GM23338 (cell line): ENCODE results near the gene RBM44. TPM values are rescaled to one million over a fixed set of nuclear protein-coding genes. Genes with fewer than 3 reads are reported as not detected.

Experiments
- ATAC-seq: fragments of 200-7000 bp; cut with Tn5 transposase; 3 replicates; pipeline ENCODE4 v1.9.1; 2020
- DNase-seq: peaks from one replicate; pipeline ENCODE4 v3.0.0-alpha.2; 2015; ENCODE audit warnings: low spot score
- H2AFZ ChIP-seq: fragments of 200-600 bp; sonication (generic); 2 replicates; pipeline ENCODE4 v1.8.0; 2016; ENCODE audit warnings: antibody characterized with exemption, mild to moderate bottlenecking, moderate library complexity
- H3F3A ChIP-seq: fragments of 200-600 bp; sonication (generic); replicated peaks from 2 replicates; pipeline ENCODE4 v1.8.0; 2017; ENCODE audit warnings: antibody characterized with exemption, mixed run types, low read depth
- H3K27ac ChIP-seq: fragments of 200-600 bp; sonication (generic); 2 replicates; pipeline ENCODE4 v1.6.1; 2016; ENCODE audit warnings: low read depth
- H3K27me3 ChIP-seq: fragments of 200-600 bp; sonication (generic); 2 replicates; pipeline ENCODE4 v1.8.0; 2016; ENCODE audit warnings: mild to moderate bottlenecking, mixed run types, moderate library complexity; ENCODE audit not compliant: insufficient read depth
- H3K36me3 ChIP-seq: fragments of 200-600 bp; sonication (generic); 2 replicates; pipeline ENCODE4 v1.8.0; 2016; ENCODE audit warnings: mild to moderate bottlenecking; ENCODE audit not compliant: insufficient read depth
- H3K4me1 ChIP-seq: fragments of 200-600 bp; sonication (generic); 2 replicates; pipeline ENCODE4 v1.8.0; 2016; ENCODE audit warnings: mild to moderate bottlenecking, moderate library complexity; ENCODE audit not compliant: insufficient read depth
- H3K4me2 ChIP-seq: fragments of 200-600 bp; sonication (generic); 2 replicates; pipeline ENCODE4 v1.7.1; 2017; ENCODE audit warnings: mixed run types
- H3K4me3 ChIP-seq: fragments of 200-600 bp; sonication (generic); 2 replicates; pipeline ENCODE4 v1.6.1; 2016; ENCODE audit warnings: mixed run types
- H3K79me2 ChIP-seq: fragments of 200-600 bp; sonication (generic); replicated peaks from 2 replicates; pipeline ENCODE4 v1.8.0; 2017; ENCODE audit warnings: mild to moderate bottlenecking; ENCODE audit not compliant: insufficient read depth
- H3K9me2 ChIP-seq: fragments of 200-600 bp; sonication (generic); 2 replicates; pipeline ENCODE4 v1.8.0; 2017; ENCODE audit not compliant: insufficient read depth
- H4K20me1 ChIP-seq: fragments of 200-600 bp; sonication (generic); replicated peaks from 2 replicates; pipeline ENCODE4 v1.8.0; 2017; ENCODE audit warnings: mild to moderate bottlenecking; ENCODE audit not compliant: insufficient read depth
- H3K27ac Mint-ChIP-seq: 2 replicates; pipeline ENCODE4 v1.8.0; 2020; ENCODE audit warnings: inconsistent platforms, mild to moderate bottlenecking, moderate library complexity, mixed read lengths
- H3K27me3 Mint-ChIP-seq: 3 replicates; pipeline ENCODE4 v1.8.0; 2022; ENCODE audit warnings: low read depth, mild to moderate bottlenecking, moderate library complexity, mixed read lengths, inconsistent platforms; ENCODE audit not compliant: insufficient read depth, poor library complexity
- H3K36me3 Mint-ChIP-seq: 3 replicates; pipeline ENCODE4 v1.8.0; 2021; ENCODE audit warnings: low read depth, mild to moderate bottlenecking, inconsistent platforms, moderate library complexity, mixed read lengths
- H3K4me1 Mint-ChIP-seq: 3 replicates; pipeline ENCODE4 v1.8.0; 2020; ENCODE audit warnings: mild to moderate bottlenecking, inconsistent platforms, mixed read lengths
- H3K4me3 Mint-ChIP-seq: 3 replicates; pipeline ENCODE4 v1.8.0; 2021; ENCODE audit warnings: moderate library complexity, mild to moderate bottlenecking, inconsistent platforms, mixed read lengths
- H3K9me3 Mint-ChIP-seq: 3 replicates; pipeline ENCODE4 v1.8.0; 2020; ENCODE audit warnings: moderate library complexity, mild to moderate bottlenecking, inconsistent platforms, mixed read lengths
- EZH2 ChIP-seq: fragments of 200-600 bp; sonication (generic); IDR thresholded peaks from one replicate; pipeline ENCODE4 v1.8.0; 2017; ENCODE audit warnings: antibody characterized with exemption, mild to moderate bottlenecking, low read depth; ENCODE audit not compliant: unreplicated experiment
- JUNB ChIP-seq: IDR thresholded peaks from one replicate; pipeline ENCODE4 v1.6.1; 2016; ENCODE audit warnings: antibody characterized with exemption; ENCODE audit not compliant: unreplicated experiment
- NANOG ChIP-seq: IDR thresholded peaks from 2 replicates; pipeline ENCODE4 v1.6.1; 2016; ENCODE audit warnings: antibody characterized with exemption, borderline replicate concordance
- STAT1 ChIP-seq: IDR thresholded peaks from one replicate; pipeline ENCODE4 v1.6.1; 2016; ENCODE audit warnings: antibody characterized with exemption; ENCODE audit not compliant: unreplicated experiment
- ZNF114 ChIP-seq: fragments of 250-450 bp; sonication (Bioruptor Pico); IDR thresholded peaks from 2 replicates; pipeline ENCODE4 v1.5.0; 2020; ENCODE audit warnings: mild to moderate bottlenecking, moderate library complexity
- ZNF331 ChIP-seq: fragments of 250-450 bp; sonication (Bioruptor Pico); IDR thresholded peaks from 2 replicates; pipeline ENCODE4 v1.5.0; 2020; ENCODE audit warnings: low read depth, mild to moderate bottlenecking, moderate library complexity
- polyA plus RNA-seq: library from polyadenylated mRNA; unstranded; fragments of >200 nt; fragmentation: Nextera tagmentation; extraction: Ambion mirVana; gene quantifications from 2 replicates; pipeline ENCODE4 v1.2.1, GENCODE V29; 2016
- total RNA-seq: library from RNA; depleted of rRNA; stranded (reverse); fragments of >200 nt; shearing (Covaris generic); gene quantifications from 2 replicates; pipeline ENCODE4 v1.2.3, GENCODE V29; 2014
- TF ChIP-seq, protein P1 (sequence below): IDR thresholded peaks from one replicate; pipeline ENCODE4 v1.6.1; 2018; ENCODE audit warnings: antibody characterized with exemption; ENCODE audit not compliant: unreplicated experiment
- TF ChIP-seq, protein P2 (sequence below): IDR thresholded peaks from 2 replicates; pipeline ENCODE4 v1.6.1; 2016; ENCODE audit warnings: antibody characterized with exemption
- TF ChIP-seq, protein P3 (sequence below), 2 experiments: fragments of 200-600 bp in 1 of 2; sonication (generic) in 1 of 2; conservative IDR thresholded peaks; 2 replicates each; pipeline versions ENCODE4 v1.5.1 to v1.6.1; 2016 to 2017; ENCODE audit warnings: antibody characterized with exemption in 2 of 2, low read depth in 2 of 2, mild to moderate bottlenecking in 2 of 2, moderate library complexity in 1 of 2

The RBM44 gene
- total and polyA plus RNA-seq, 2 experiments from 2014 or later: 0.29 to 0.87 TPM

DNA sequence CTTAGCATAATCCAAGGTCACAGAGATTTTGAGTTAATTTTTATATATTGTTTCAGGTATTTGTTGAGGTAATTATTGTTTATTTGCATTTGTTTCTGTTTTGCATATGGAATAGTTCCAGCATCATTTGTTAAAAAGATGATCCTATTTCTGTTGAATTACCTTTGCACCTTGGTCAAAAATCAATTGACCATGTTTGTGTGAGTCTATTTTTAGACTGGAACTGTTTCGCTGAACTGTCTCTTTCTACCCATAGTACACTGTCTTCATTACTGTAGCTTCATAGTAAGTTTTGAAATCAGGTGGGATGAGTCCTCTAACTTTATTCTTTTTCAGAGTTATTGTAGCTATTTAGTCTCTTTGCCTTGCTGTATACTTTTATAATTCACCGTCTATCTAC, 31.9 kb downstream of the RBM44 start (continued):
- TF ChIP-seq, protein P1, sequence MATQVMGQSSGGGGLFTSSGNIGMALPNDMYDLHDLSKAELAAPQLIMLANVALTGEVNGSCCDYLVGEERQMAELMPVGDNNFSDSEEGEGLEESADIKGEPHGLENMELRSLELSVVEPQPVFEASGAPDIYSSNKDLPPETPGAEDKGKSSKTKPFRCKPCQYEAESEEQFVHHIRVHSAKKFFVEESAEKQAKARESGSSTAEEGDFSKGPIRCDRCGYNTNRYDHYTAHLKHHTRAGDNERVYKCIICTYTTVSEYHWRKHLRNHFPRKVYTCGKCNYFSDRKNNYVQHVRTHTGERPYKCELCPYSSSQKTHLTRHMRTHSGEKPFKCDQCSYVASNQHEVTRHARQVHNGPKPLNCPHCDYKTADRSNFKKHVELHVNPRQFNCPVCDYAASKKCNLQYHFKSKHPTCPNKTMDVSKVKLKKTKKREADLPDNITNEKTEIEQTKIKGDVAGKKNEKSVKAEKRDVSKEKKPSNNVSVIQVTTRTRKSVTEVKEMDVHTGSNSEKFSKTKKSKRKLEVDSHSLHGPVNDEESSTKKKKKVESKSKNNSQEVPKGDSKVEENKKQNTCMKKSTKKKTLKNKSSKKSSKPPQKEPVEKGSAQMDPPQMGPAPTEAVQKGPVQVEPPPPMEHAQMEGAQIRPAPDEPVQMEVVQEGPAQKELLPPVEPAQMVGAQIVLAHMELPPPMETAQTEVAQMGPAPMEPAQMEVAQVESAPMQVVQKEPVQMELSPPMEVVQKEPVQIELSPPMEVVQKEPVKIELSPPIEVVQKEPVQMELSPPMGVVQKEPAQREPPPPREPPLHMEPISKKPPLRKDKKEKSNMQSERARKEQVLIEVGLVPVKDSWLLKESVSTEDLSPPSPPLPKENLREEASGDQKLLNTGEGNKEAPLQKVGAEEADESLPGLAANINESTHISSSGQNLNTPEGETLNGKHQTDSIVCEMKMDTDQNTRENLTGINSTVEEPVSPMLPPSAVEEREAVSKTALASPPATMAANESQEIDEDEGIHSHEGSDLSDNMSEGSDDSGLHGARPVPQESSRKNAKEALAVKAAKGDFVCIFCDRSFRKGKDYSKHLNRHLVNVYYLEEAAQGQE: no peak
- TF ChIP-seq EZH2 (no peak), NANOG (no peak), ZNF331 (CRISPR knock-in tag) (no peak), ZNF114 (CRISPR knock-in tag) (no peak)
- TF ChIP-seq, protein P2, sequence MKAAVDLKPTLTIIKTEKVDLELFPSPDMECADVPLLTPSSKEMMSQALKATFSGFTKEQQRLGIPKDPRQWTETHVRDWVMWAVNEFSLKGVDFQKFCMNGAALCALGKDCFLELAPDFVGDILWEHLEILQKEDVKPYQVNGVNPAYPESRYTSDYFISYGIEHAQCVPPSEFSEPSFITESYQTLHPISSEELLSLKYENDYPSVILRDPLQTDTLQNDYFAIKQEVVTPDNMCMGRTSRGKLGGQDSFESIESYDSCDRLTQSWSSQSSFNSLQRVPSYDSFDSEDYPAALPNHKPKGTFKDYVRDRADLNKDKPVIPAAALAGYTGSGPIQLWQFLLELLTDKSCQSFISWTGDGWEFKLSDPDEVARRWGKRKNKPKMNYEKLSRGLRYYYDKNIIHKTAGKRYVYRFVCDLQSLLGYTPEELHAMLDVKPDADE: no peak
- TF ChIP-seq, protein P3, sequence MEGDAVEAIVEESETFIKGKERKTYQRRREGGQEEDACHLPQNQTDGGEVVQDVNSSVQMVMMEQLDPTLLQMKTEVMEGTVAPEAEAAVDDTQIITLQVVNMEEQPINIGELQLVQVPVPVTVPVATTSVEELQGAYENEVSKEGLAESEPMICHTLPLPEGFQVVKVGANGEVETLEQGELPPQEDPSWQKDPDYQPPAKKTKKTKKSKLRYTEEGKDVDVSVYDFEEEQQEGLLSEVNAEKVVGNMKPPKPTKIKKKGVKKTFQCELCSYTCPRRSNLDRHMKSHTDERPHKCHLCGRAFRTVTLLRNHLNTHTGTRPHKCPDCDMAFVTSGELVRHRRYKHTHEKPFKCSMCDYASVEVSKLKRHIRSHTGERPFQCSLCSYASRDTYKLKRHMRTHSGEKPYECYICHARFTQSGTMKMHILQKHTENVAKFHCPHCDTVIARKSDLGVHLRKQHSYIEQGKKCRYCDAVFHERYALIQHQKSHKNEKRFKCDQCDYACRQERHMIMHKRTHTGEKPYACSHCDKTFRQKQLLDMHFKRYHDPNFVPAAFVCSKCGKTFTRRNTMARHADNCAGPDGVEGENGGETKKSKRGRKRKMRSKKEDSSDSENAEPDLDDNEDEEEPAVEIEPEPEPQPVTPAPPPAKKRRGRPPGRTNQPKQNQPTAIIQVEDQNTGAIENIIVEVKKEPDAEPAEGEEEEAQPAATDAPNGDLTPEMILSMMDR (conservative IDR thresholded peaks at IDR 0.05; ENCODE audit: low read depth in 2 of 2): no peak

DNA sequence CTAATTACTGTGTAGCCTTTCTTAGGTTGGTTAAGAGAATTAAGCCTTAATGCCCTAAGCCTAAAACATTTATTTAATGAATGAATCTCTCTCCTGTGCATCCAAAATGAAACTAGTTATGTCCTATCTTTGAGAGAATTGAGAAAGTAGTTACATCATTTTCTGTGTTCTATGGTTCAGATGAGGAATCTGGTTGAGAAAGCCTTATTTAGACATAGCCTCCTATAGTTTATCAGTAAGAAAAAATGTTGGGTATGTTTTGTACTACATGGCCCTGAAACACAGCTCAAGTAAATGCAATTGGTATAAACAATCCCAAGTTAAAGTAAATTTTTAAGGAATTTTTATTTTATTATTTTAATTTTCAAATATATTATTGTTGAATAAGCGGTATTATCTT, 35.0 kb downstream of the RBM44 start:
- Histone ChIP-seq H3F3A (no peaks in the 10 kb centered on the region), H2AFZ (no peak overlapping the region), H3K4me1 (no peaks in the 10 kb centered on the region), H3K27ac (no peak overlapping the region), H3K36me3 (no peaks in the 10 kb centered on the region), H4K20me1 (no peaks in the 10 kb centered on the region), H3K79me2 (no peaks in the 10 kb centered on the region), H3K27me3 (no peaks in the 10 kb centered on the region), H3K9me2 (no peaks in the 10 kb centered on the region), H3K4me3 (no peak overlapping the region), H3K4me2 (no peak overlapping the region)
- ATAC-seq: no peak
- Mint-ChIP-seq H3K36me3 (no peaks in the 10 kb centered on the region), H3K9me3 (no peaks in the 10 kb centered on the region), H3K27me3 (no peaks in the 10 kb centered on the region), H3K27ac (no peak overlapping the region), H3K4me1 (no peaks in the 10 kb centered on the region), H3K4me3 (no peak overlapping the region)
- no peak for DNase-seq
- TF ChIP-seq, protein P1: no peak
- no peak for TF ChIP-seq JUNB
- no peak for TF ChIP-seq ZNF331 (CRISPR knock-in tag)
- no peak for TF ChIP-seq STAT1
- TF ChIP-seq, protein P3 (conservative IDR thresholded peaks at IDR 0.05; ENCODE audit: low read depth in 2 of 2): no peak
